ENCODE results near the gene CBR1. TPM values are rescaled to one million over a fixed set of nuclear protein-coding genes. Genes with fewer than 3 reads are reported as not detected.

CBR1 gene
- total RNA-seq, 2 donors from 2014 or later = 174 to 186 TPM

DNA sequence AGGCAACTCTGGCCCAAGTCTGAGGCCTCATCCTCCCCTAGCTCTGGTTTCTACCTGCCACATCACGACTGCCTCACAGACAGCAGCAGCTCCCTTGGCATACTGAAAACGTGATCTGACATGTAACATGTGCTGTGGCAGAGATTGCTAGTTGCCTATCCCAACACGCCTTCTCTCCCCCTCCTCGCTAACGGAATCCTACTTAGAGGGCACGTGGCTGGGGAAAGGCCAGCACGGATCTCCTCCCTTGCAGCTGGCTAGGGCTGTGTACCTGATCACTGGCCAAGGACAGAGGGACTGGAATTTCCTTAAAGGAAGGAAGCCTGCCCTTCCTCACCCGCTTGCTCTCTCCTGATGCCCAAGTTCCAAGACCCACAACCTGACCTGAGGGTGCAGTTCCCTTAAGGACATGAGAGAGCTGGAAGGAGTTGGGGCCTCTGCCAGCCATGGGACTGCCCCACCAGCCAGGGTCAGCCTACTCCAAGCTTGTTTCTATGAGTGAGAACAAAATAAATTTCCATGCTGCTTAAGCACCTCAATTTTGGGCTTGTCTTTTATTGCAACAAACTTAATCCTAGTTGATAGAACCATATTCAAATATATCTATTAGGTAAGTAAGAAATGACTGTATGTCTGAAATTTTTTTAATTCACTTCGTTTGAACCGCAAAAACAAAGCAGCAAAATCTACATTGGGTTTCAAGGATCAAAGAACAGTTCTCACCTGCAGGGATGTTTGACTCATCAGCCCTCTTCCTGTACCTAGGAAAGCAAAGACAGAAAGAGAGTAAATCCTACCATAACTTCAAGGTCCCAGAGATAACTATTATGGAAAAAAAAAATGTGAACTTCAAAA lies 16.7 kb upstream of the CBR1 start:
- H3K36me3 ChIP-seq = peaks cover 43% of the 10 kb centered on the region
- H3K27ac ChIP-seq = no peak overlapping the region
- no peaks in the 10 kb centered on the region for H3K27me3 ChIP-seq (replicated peaks; ENCODE audit: insufficient read depth)
- H3K4me3 ChIP-seq = no peak overlapping the region
- TF ChIP-seq, protein P1, sequence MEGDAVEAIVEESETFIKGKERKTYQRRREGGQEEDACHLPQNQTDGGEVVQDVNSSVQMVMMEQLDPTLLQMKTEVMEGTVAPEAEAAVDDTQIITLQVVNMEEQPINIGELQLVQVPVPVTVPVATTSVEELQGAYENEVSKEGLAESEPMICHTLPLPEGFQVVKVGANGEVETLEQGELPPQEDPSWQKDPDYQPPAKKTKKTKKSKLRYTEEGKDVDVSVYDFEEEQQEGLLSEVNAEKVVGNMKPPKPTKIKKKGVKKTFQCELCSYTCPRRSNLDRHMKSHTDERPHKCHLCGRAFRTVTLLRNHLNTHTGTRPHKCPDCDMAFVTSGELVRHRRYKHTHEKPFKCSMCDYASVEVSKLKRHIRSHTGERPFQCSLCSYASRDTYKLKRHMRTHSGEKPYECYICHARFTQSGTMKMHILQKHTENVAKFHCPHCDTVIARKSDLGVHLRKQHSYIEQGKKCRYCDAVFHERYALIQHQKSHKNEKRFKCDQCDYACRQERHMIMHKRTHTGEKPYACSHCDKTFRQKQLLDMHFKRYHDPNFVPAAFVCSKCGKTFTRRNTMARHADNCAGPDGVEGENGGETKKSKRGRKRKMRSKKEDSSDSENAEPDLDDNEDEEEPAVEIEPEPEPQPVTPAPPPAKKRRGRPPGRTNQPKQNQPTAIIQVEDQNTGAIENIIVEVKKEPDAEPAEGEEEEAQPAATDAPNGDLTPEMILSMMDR (IDR thresholded peaks at IDR 0.05) = no peak
- no peaks in the 10 kb centered on the region for H3K4me1 ChIP-seq (ENCODE audit: control insufficient read depth in 1 of 2, low read depth in 2 of 2)
- no peaks in the 10 kb centered on the region for H3K9me3 ChIP-seq
- DNase-seq (ENCODE audit: low spot score) (no peak), ATAC-seq (ENCODE audit: insufficient number of reproducible peaks, low FRiP score, low read depth) (no peak)

DNA sequence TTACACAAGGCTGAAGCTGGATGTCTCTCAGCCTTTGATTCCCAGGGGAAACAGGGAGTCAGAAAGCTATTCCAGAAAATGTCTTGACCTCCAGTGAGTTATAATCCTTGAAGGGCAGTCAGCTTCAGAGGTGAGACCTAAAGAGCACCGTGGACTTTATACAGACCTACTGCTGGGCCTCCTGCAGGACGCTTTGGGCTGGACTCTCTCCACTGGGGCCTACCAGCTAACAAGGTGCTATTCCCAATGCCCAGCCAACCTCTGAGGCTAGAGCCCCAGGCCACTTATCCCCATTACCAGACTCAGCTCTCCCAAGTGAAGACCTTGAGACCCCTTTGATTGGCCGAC lies 16.1 kb upstream of the CBR1 start:
- no peak overlapping the region for H3K27ac ChIP-seq
- H3K9me3 ChIP-seq = no peaks in the 10 kb centered on the region
- H3K4me3 ChIP-seq = no peak overlapping the region
- H3K36me3 ChIP-seq = peaks cover 41% of the 10 kb centered on the region
- DNase-seq (ENCODE audit: low spot score) = no peak
- no peaks in the 10 kb centered on the region for H3K27me3 ChIP-seq (replicated peaks; ENCODE audit: insufficient read depth)
- no peak for ATAC-seq (ENCODE audit: insufficient number of reproducible peaks, low FRiP score, low read depth)
- TF ChIP-seq, protein P1 (IDR thresholded peaks at IDR 0.05) = no peak
- H3K4me1 ChIP-seq (ENCODE audit: control insufficient read depth in 1 of 2, low read depth in 2 of 2) = peaks cover 0 to under 1% of the 10 kb centered on the region in 2 donors

- Histone ChIP-seq H3K4me3 (no peak overlapping the region), H3K9me3 (no peaks in the 10 kb centered on the region), H3K4me1 (ENCODE audit: control insufficient read depth in 1 of 2, low read depth in 2 of 2) (peaks cover 6 to 9% of the 10 kb centered on the region in 2 donors), H3K36me3 (peaks cover 29% of the 10 kb centered on the region), H3K27ac (no peak overlapping the region), H3K27me3 (replicated peaks; ENCODE audit: insufficient read depth) (no peaks in the 10 kb centered on the region)
- no peak for DNase-seq (ENCODE audit: low spot score)
- TF ChIP-seq, protein P1 (IDR thresholded peaks at IDR 0.05) = no peak
- ATAC-seq (ENCODE audit: insufficient number of reproducible peaks, low FRiP score, low read depth) = no peak
Measured at GRCh38 chr21:36055551-36055950, 14.3 kb upstream of the CBR1 start.

GRCh38 chr21:36059823-36060158 lies 10.0 kb upstream of the CBR1 start:
- DNase-seq (ENCODE audit: low spot score) = peak; percentile 17
- H3K36me3 ChIP-seq = peaks cover 16% of the 10 kb centered on the region

GRCh38 chr21:36060159-36060921 lies 9.5 kb upstream of the CBR1 start, which contains the start of gene SETD4:
TSS of gene SETD4 (minus strand) at chr21:36060526. CDS start at chr21:36058888, 1,638 bp downstream.
- H3K36me3 ChIP-seq = peaks cover 10% of the 10 kb centered on the region
- TF ChIP-seq, protein P1 (IDR thresholded peaks at IDR 0.05) = no peak
- ATAC-seq (ENCODE audit: insufficient number of reproducible peaks, low FRiP score, low read depth) = peak; percentile 98
- H3K4me1 ChIP-seq (ENCODE audit: control insufficient read depth in 1 of 2, low read depth in 2 of 2) = peaks cover 9% of the 10 kb centered on the region in 2 donors
- no peaks in the 10 kb centered on the region for H3K9me3 ChIP-seq
- DNase-seq (ENCODE audit: low spot score) = peak; percentile 76
- H3K27me3 ChIP-seq (replicated peaks; ENCODE audit: insufficient read depth) = no peaks in the 10 kb centered on the region
- H3K4me3 ChIP-seq = peak within 1 kb of the TSS; percentile 83
- peak within 1 kb of the TSS; percentile 87 for H3K27ac ChIP-seq

More at GRCh38 chr21:36059823-36060158, 10.0 kb upstream of the CBR1 start:
- Histone ChIP-seq H3K4me3 (peak overlapping the region; percentile 83), H3K27ac (peak overlapping the region; percentile 87), H3K9me3 (no peaks in the 10 kb centered on the region), H3K4me1 (ENCODE audit: control insufficient read depth in 1 of 2, low read depth in 2 of 2) (peaks cover 9% of the 10 kb centered on the region in 2 donors), H3K27me3 (replicated peaks; ENCODE audit: insufficient read depth) (no peaks in the 10 kb centered on the region)
- peak; percentile 33 for ATAC-seq (ENCODE audit: insufficient number of reproducible peaks, low FRiP score, low read depth)
- TF ChIP-seq, protein P1 (IDR thresholded peaks at IDR 0.05) = no peak
